Neutrophil (primary cell): Measurements from ENCODE around the gene CYP3A7.
"Not testable (repeated sequence)": the region's sequence is repeated elsewhere in the genome, so short reads cannot be mapped to it uniquely, and the experiment has no call there.

Experiments used
- H3K27ac ChIP-seq: fragments of 200-600 bp; sonication (generic); 2 replicates; pipeline ENCODE4 v1.5.1; 2016; ENCODE audit warnings: mild to moderate bottlenecking, moderate library complexity
- H3K27me3 ChIP-seq: fragments of 200-600 bp; sonication (generic); 2 replicates; pipeline ENCODE4 v1.6.0; 2016; ENCODE audit warnings: mild to moderate bottlenecking
- H3K36me3 ChIP-seq: fragments of 200-600 bp; sonication (generic); 2 replicates; pipeline ENCODE4 v1.5.1; 2017
- H3K4me1 ChIP-seq, 2 experiments: fragments of 200-600 bp in 1 of 2; sonication (generic) in 1 of 2; 1 replicate in 1 of 2; 2 replicates in 1 of 2; pipeline versions ENCODE4 v1.5.1 to v1.6.1; 2013 to 2016; ENCODE audit warnings: low read depth in 1 of 2, low read length in 1 of 2, mild to moderate bottlenecking in 1 of 2, moderate library complexity in 1 of 2; ENCODE audit not compliant: control insufficient read depth in 1 of 2, insufficient read depth in 1 of 2
- H3K4me3 ChIP-seq, 2 experiments: fragments of 200-600 bp in 1 of 2; sonication (generic) in 1 of 2; 1 replicate in 1 of 2; 2 replicates in 1 of 2; pipeline ENCODE4 v1.5.1; 2013 to 2016; ENCODE audit warnings: low read depth in 1 of 2, low read length in 1 of 2, mild to moderate bottlenecking in 1 of 2, moderate library complexity in 1 of 2
- H3K9me3 ChIP-seq: fragments of 200-600 bp; sonication (generic); 2 replicates; pipeline ENCODE4 v1.5.1; 2016
- CTCF ChIP-seq: fragments of 200-600 bp; sonication (generic); IDR thresholded peaks from 2 replicates; pipeline ENCODE4 v1.5.1; 2016; ENCODE audit warnings: antibody characterized with exemption

The CYP3A7 gene

GRCh38 chr7:99713995-99714570, 20.9 kb downstream of the CYP3A7 start:
- no peaks in the 10 kb centered on the region for H3K9me3 ChIP-seq
- no peaks in the 10 kb centered on the region for H3K4me1 ChIP-seq
- no peaks in the 10 kb centered on the region for H3K36me3 ChIP-seq
- H3K27me3 ChIP-seq, result no peaks in the 10 kb centered on the region
- TF ChIP-seq CTCF, result no peak
- no peak overlapping the region for H3K27ac ChIP-seq
- H3K4me3 ChIP-seq, result no peak overlapping the region

DNA sequence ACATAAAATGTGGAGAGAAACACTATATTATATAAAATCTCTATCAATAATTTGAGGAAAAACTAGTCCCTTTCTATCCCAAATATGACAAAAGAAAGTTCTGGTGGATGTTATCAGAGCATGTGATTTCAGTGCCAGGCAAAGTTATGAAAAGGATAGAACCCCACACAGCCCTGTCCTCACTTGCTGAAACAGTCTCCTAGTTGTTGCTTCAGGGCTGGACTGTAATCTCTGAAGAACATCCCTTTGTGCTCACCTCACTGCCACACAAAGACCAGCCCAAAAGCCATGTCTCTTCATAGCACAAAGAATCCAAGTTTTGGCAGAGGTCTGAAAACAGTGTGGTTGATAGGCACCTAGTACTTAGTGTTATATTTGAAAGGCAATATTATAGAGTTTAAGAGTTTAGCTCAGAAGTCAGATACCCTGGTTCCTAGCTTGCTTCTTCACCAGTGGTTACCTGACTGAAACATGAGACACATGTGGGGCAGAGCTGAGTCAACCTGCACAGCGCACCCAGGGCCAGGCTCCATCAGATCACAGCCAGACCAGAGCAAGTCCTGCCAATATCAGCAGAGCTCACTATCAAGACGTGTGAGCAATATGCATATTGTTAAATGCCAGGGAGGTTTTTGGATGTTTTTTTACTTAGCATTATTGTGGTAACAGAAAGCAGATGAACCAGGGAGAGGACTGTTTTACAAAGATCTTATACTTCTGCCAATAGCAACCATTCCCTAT, 25.0 kb downstream of the CYP3A7 start:
- TF ChIP-seq CTCF, result no peak
- no peak overlapping the region for H3K27ac ChIP-seq
- H3K27me3 ChIP-seq, result no peaks in the 10 kb centered on the region

DNA sequence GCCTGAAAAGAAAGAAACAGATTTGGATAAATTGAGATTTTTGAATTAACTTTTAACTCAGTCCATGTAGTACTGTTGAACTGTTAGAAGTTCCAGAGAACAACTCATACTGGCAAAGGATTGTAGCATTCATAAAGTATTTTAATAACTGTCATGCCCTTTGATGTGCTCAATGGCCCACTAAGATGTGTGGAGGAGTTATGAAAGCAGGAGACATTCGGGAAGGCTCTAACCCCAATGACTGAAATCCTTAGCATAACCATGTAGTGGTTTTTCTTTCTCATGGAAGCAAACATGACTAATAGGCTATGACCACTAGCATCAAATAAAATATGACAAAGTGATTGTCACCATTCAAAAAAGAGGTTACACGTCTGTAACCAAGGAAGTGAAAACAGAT, 25.7 kb downstream of the CYP3A7 start:
- H3K4me1 ChIP-seq, result no peaks in the 10 kb centered on the region
- no peaks in the 10 kb centered on the region for H3K9me3 ChIP-seq
- H3K27ac ChIP-seq, result no peak overlapping the region
- no peak overlapping the region for H3K4me3 ChIP-seq
- H3K27me3 ChIP-seq, result no peaks in the 10 kb centered on the region
- no peak for TF ChIP-seq CTCF
- no peaks in the 10 kb centered on the region for H3K36me3 ChIP-seq

More for the DNA sequence above, 25.0 kb downstream of the CYP3A7 start:
- Histone ChIP-seq H3K36me3 (no peaks in the 10 kb centered on the region), H3K4me3 (no peak overlapping the region), H3K9me3 (no peaks in the 10 kb centered on the region), H3K4me1 (no peaks in the 10 kb centered on the region)

DNA sequence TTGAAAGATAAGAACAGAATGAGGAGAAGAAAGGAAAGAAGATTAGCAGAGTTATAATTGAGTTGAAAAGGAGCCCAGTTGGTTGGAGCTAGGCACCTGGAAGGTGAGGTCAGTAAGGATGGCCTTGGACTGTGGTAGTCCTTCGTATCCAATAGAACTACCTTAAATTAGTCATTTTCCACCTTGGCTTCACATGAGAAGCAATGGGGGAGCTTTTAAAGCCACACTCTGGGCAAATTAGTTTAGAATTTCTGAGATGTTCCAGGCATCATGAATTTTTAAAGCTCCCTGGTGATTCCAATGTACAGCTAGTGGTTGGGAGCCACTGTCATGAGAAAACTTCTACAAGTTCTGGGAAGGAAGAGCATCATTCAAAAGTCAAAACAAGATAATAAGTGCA, 27.9 kb downstream of the CYP3A7 start:
- Histone ChIP-seq H3K27me3 (no peaks in the 10 kb centered on the region), H3K27ac (no peak overlapping the region), H3K36me3 (no peaks in the 10 kb centered on the region), H3K9me3 (no peaks in the 10 kb centered on the region), H3K4me1 (no peaks in the 10 kb centered on the region), H3K4me3 (no peak overlapping the region)
- TF ChIP-seq CTCF, result no peak

DNA sequence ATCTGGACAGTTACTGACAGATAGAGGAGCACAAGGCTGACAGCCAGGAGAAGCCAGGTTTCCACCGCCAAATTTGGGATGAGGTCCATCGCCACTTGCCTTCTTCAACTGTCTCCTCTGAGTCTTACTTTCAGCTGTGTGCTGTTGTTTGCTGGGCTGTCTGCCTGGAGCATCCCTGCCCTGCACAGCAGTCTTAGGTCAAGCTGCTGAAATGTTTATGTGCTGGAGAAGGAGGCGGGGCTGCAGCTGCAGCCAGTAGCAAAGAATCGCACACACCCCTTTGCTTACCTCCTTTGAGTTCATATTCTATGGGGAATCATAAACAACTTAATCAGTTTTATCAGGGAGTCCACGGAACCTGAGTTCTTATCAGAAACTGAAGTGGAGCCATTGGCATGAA, 35.0 kb downstream of the CYP3A7 start:
- Histone ChIP-seq H3K4me1 (peaks cover 0 to 4% of the 10 kb centered on the region in 2 experiments), H3K9me3 (no peaks in the 10 kb centered on the region), H3K36me3 (no peaks in the 10 kb centered on the region), H3K27ac (no peak overlapping the region), H3K27me3 (peaks cover 7% of the 10 kb centered on the region), H3K4me3 (no peak overlapping the region)
- no peak for TF ChIP-seq CTCF

GRCh38 chr7:99698867-99699730, 35.9 kb downstream of the CYP3A7 start:
- H3K4me3 ChIP-seq, H3K9me3 ChIP-seq, H3K36me3 ChIP-seq, H3K27ac ChIP-seq, H3K27me3 ChIP-seq, H3K4me1 ChIP-seq: not testable (repeated sequence)
